Astrocyte (in vitro differentiated cells and primary cell): ENCODE results near the gene PIGU. TPM values are rescaled to one million over a fixed set of nuclear protein-coding genes. Genes with fewer than 3 reads are reported as not detected.

ENCODE experiments used
- DNase-seq: peaks from one replicate; pipeline ENCODE4 v3.0.0-alpha.2; 2010; ENCODE audit warnings: low read depth
- FAIRE-seq: peaks from 2 replicates; lab custom pipeline; 2011; peaks lifted over from hg19 to GRCh38; lab: Jason Lieb, UNC
- H2AFZ ChIP-seq: 2 replicates; pipeline ENCODE4 v1.6.0; 2012; ENCODE audit warnings: low read depth, low read length, inconsistent platforms
- H3K27ac ChIP-seq: 2 replicates; pipeline ENCODE4 v1.5.1; 2011; ENCODE audit warnings: low read depth, low read length, inconsistent platforms
- H3K27me3 ChIP-seq: 2 replicates; pipeline ENCODE4 v1.6.0; 2011; ENCODE audit warnings: low read length, inconsistent platforms; ENCODE audit not compliant: insufficient read depth
- H3K36me3 ChIP-seq: 2 replicates; pipeline ENCODE4 v1.5.1; 2011; ENCODE audit warnings: low read length, inconsistent platforms; ENCODE audit not compliant: insufficient read depth
- H3K4me1 ChIP-seq: 2 replicates; pipeline ENCODE4 v1.5.1; 2011; ENCODE audit warnings: low read length, inconsistent platforms; ENCODE audit not compliant: insufficient read depth
- H3K4me2 ChIP-seq: 2 replicates; pipeline ENCODE4 v1.6.0; 2012; ENCODE audit warnings: low read length, inconsistent platforms
- H3K4me3 ChIP-seq: 2 replicates; pipeline ENCODE4 v1.5.1; 2011; ENCODE audit warnings: low read depth, mild to moderate bottlenecking, low read length, inconsistent platforms; ENCODE audit not compliant: insufficient read depth
- H3K79me2 ChIP-seq: 2 replicates; pipeline ENCODE4 v1.6.0; 2012; ENCODE audit warnings: mild to moderate bottlenecking, low read length, inconsistent platforms; ENCODE audit not compliant: insufficient read depth
- H3K9ac ChIP-seq: 2 replicates; pipeline ENCODE4 v1.6.0; 2012; ENCODE audit warnings: mild to moderate bottlenecking, low read length, inconsistent platforms
- H3K9me3 ChIP-seq: 2 replicates; pipeline ENCODE4 v1.5.1; 2012; ENCODE audit warnings: low read depth, mild to moderate bottlenecking, low read length, inconsistent platforms; ENCODE audit not compliant: insufficient read depth
- H4K20me1 ChIP-seq: 2 replicates; pipeline ENCODE4 v1.6.0; 2012; ENCODE audit warnings: low read length, inconsistent platforms; ENCODE audit not compliant: insufficient read depth
- H3K27ac Mint-ChIP-seq: one replicate; pipeline ENCODE4 v1.8.0; 2021; ENCODE audit warnings: mild to moderate bottlenecking, mixed read lengths; ENCODE audit not compliant: unreplicated experiment
- H3K27me3 Mint-ChIP-seq: one replicate; pipeline ENCODE4 v1.8.0; 2021; ENCODE audit warnings: low read depth, mixed read lengths; ENCODE audit not compliant: unreplicated experiment
- H3K36me3 Mint-ChIP-seq: one replicate; pipeline ENCODE4 v1.8.0; 2021; ENCODE audit warnings: low read depth, mixed read lengths; ENCODE audit not compliant: unreplicated experiment
- H3K4me1 Mint-ChIP-seq: one replicate; pipeline ENCODE4 v1.8.0; 2021; ENCODE audit warnings: low read depth, mixed read lengths; ENCODE audit not compliant: unreplicated experiment
- H3K4me3 Mint-ChIP-seq: one replicate; pipeline ENCODE4 v1.8.0; 2021; ENCODE audit warnings: mild to moderate bottlenecking, moderate library complexity, mixed read lengths; ENCODE audit not compliant: unreplicated experiment
- H3K9me3 Mint-ChIP-seq: one replicate; pipeline ENCODE4 v1.8.0; 2021; ENCODE audit warnings: mild to moderate bottlenecking, mixed read lengths; ENCODE audit not compliant: unreplicated experiment
- CTCF ChIP-seq: IDR thresholded peaks from 2 replicates; pipeline ENCODE4 v1.5.1; 2011; ENCODE audit warnings: low read depth, mild to moderate bottlenecking, inconsistent platforms, low read length, moderate library complexity; ENCODE audit not compliant: insufficient read depth
- EZH2 ChIP-seq: IDR thresholded peaks from 2 replicates; pipeline ENCODE4 v1.6.1; 2012; ENCODE audit warnings: mild to moderate bottlenecking, low read length, inconsistent platforms; ENCODE audit not compliant: insufficient read depth
- total RNA-seq: library from RNA; stranded (reverse); gene quantifications from 2 replicates; pipeline ENCODE4 v1.2.1, GENCODE V29; 2021

The PIGU gene
- total RNA-seq, 1 donor from 2014 or later: 16.7 TPM

GRCh38 chr20:34706302-34706875 is 29.5 kb upstream of the PIGU start:
- Histone ChIP-seq H3K4me2 (no peak overlapping the region), H3K27me3 (no peaks in the 10 kb centered on the region), H2AFZ (no peak overlapping the region), H3K79me2 (no peaks in the 10 kb centered on the region), H3K4me3 (no peak overlapping the region), H3K9me3 (no peaks in the 10 kb centered on the region), H4K20me1 (peaks cover 39% of the 10 kb centered on the region), H3K27ac (no peak overlapping the region), H3K36me3 (no peaks in the 10 kb centered on the region), H3K4me1 (peaks cover 24% of the 10 kb centered on the region), H3K9ac (no peak overlapping the region)
- no peak for FAIRE-seq
- Mint-ChIP-seq H3K9me3 (no peaks in the 10 kb centered on the region), H3K4me3 (no peak overlapping the region), H3K27ac (peak overlapping the region; percentile 62), H3K36me3 (no peaks in the 10 kb centered on the region), H3K27me3 (peaks cover 12% of the 10 kb centered on the region), H3K4me1 (peaks cover 8% of the 10 kb centered on the region)
- TF ChIP-seq CTCF: no peak
- no peak for TF ChIP-seq EZH2
- no peak for DNase-seq

DNA sequence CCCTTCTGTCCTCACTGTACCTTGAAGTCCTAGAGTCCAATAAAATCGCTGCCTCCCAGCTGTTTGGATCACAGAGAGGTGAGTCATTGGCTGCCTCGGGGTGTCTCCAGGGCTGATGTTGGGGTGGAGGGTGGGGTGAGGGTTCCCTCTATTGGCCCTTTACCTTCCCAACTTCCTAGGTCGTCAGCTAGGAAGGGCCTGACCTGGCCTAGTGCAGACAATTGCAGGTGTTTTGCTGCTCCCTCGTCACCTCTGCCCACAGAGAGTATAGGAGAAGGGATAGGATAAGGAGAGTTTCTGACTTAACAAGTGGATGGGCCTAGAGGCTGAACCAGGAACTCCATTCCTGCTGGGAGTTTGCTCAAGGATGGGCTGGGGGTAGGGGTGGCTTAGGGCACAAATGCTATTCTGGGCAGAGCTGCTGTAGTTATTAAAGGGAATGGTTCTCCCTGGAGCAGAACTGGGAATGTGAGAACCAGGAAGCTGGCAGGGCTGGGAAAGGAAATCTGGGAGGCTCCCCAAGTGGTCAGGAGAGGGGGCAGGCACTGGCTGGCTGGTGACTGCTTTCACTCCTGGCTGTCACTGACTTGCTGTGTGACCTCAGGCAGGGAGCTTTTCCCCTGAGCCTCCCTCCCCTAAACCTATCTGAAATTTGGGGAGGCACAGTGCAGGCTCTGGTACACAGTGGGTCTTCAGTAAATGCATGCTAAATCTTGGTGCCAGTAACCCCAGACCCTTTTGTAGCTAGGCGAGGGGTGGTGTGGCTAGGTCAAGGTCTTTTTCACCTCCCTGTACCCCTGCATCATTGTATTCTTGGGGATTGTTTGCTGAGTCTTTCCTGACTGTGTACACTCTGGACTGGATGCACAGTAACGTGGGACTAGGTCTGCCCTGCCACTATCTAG is 28.8 kb upstream of the PIGU start:
- Mint-ChIP-seq H3K4me1 (peaks cover 8% of the 10 kb centered on the region), H3K27me3 (peaks cover 13% of the 10 kb centered on the region), H3K9me3 (no peaks in the 10 kb centered on the region), H3K27ac (peak overlapping the region; percentile 47), H3K36me3 (no peaks in the 10 kb centered on the region), H3K4me3 (peak overlapping the region; percentile 96)
- Histone ChIP-seq H3K4me2 (peak overlapping the region; percentile 94), H3K4me3 (peak overlapping the region; percentile 85), H3K9ac (peak overlapping the region; percentile 89), H3K9me3 (no peaks in the 10 kb centered on the region), H3K79me2 (no peaks in the 10 kb centered on the region), H3K27me3 (no peaks in the 10 kb centered on the region), H3K27ac (no peak overlapping the region), H3K4me1 (peaks cover 24% of the 10 kb centered on the region), H3K36me3 (no peaks in the 10 kb centered on the region), H2AFZ (no peak overlapping the region), H4K20me1 (peaks cover 31% of the 10 kb centered on the region)
- FAIRE-seq: no peak
- TF ChIP-seq EZH2 (no peak), CTCF (no peak)
- DNase-seq: no peak

DNA sequence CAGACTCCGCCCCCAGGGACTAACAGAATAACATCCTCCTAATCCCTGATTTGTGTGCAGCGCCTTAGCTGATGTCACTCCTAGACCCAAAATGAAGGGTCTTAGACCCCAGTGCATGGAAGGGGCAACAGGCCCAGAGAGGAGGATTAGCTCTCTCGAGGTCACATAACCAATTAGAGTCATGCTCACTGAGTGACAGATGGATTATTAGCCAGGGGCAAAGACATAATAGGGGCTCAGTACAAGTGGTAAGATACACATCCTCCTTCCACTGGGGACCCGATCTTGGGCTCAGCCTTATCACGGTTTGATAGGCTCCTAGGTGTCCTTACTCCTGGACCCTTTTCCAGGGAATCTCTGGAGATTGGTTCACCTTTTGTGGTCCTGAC is 28.1 kb upstream of the PIGU start:
- Histone ChIP-seq H3K4me2 (peak overlapping the region; percentile 94), H3K36me3 (no peaks in the 10 kb centered on the region), H3K27ac (peak overlapping the region; percentile 85), H3K27me3 (no peaks in the 10 kb centered on the region), H3K4me1 (peaks cover 19% of the 10 kb centered on the region), H3K4me3 (peak overlapping the region; percentile 85), H3K9ac (peak overlapping the region; percentile 89), H3K79me2 (no peaks in the 10 kb centered on the region), H2AFZ (peak overlapping the region; percentile 76), H4K20me1 (peaks cover 26% of the 10 kb centered on the region), H3K9me3 (no peaks in the 10 kb centered on the region)
- DNase-seq (no peak), FAIRE-seq (no peak)
- no peaks in the 10 kb centered on the region for H3K36me3 Mint-ChIP-seq
- H3K27ac Mint-ChIP-seq: peak overlapping the region; percentile 93
- H3K27me3 Mint-ChIP-seq: peaks cover 10% of the 10 kb centered on the region
- H3K4me3 Mint-ChIP-seq: peak overlapping the region; percentile 96
- H3K4me1 Mint-ChIP-seq: peaks cover 6% of the 10 kb centered on the region
- TF ChIP-seq EZH2: no peak
- H3K9me3 Mint-ChIP-seq: no peaks in the 10 kb centered on the region
